Measurements from ENCODE around the gene CTTNBP2.

CTTNBP2 gene

DNA sequence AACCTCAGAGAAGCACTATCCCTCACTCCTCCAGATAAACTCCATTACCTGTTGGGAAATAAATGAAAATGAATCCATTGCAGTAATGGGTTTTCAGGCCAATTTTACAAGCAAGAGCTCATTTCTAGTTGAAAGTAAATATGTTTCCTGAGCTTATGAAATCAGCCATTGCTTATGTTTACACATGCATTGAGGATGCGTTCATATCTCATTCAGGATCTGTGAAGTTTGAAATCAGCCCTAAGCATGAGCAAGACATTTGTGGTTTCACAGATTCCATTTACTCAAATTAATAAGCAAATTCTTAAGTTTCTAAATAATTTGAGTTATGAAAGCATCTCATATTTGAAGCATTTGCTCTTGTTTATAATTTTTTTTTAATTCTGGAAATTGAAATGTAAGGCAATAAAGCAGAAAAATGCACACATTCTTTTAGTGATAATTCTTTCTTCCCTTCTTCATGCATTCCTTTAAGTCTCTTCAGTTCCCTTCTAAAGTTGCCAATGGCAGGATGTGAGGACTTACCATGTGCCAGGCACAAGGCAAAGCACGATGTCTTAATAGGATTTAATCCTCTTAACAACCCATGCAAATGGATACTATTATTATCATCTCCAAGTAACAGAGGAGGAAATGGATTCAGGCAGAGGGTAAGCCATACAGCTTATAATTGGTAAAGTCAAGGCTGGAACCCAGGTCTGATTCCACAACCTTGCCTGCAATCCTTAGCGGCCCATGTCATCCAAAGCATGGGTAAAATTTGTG, 35.0 kb upstream of the CTTNBP2 start:
- no peaks in the 10 kb centered on the region for H4K20me1 ChIP-seq (ENCODE audit: low read depth, low read length)
- no peaks in the 10 kb centered on the region for H3K9me2 ChIP-seq (replicated peaks; ENCODE audit: insufficient read depth, low read length)
- no peak overlapping the region for H3K27ac ChIP-seq (ENCODE audit: low read depth, low read length)
- no peaks in the 10 kb centered on the region for H3K9me3 ChIP-seq (ENCODE audit: insufficient read depth, low read length)
- H3K27me3 ChIP-seq (ENCODE audit: low read length): no peaks in the 10 kb centered on the region
- TF ChIP-seq EZH2phosphoT487 (conservative IDR thresholded peaks at IDR 0.05; ENCODE audit: low read length) (no peak), CTCF (IDR thresholded peaks at IDR 0.05; ENCODE audit: insufficient read depth, low read length, poor library complexity, severe bottlenecking) (no peak)
- H3K4me2 ChIP-seq (ENCODE audit: low read depth, low read length, poor library complexity, severe bottlenecking): no peak overlapping the region
- H3F3A ChIP-seq (ENCODE audit: insufficient read depth): no peaks in the 10 kb centered on the region
- no peaks in the 10 kb centered on the region for H3K36me3 ChIP-seq (ENCODE audit: low read length)
- H3K4me3 ChIP-seq (ENCODE audit: insufficient read depth, low read length, poor library complexity, severe bottlenecking): no peak overlapping the region
- no peak overlapping the region for H3K9ac ChIP-seq (ENCODE audit: low read length)
- H3K79me2 ChIP-seq (ENCODE audit: insufficient read depth, low read length): no peaks in the 10 kb centered on the region
- no peak overlapping the region for H2AFZ ChIP-seq (ENCODE audit: low read depth, low read length, severe bottlenecking)

DNA sequence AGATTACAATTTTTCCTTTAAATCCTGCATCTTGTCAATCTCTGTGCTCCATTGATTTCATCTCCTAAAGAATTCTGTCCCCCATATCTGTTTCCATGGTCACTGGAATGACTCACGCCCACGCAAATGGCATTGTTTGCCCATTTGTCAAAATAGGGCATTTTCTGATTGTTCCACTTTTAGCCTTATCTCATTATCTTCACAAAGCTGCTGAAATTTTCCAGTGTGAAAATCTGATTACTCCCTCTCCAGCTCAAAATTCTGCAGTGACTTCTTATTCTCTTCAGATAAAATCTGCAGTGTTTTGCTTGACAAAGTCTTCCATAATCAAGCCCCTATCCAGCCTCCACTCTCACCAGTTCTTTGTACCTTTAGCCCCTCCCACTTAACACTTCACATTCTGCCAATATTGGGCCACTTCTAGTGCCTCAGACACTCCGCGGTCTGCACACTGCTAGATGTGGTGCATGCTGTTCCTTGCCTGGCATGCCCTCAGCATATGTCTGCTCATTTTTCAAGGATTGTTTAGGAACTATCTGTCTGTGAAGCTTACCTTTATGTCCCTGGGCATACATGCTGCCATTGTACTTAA, 33.9 kb upstream of the CTTNBP2 start:
- H3K4me2 ChIP-seq (ENCODE audit: low read depth, low read length, poor library complexity, severe bottlenecking): no peak overlapping the region
- no peak overlapping the region for H2AFZ ChIP-seq (ENCODE audit: low read depth, low read length, severe bottlenecking)
- no peaks in the 10 kb centered on the region for H3K9me2 ChIP-seq (replicated peaks; ENCODE audit: insufficient read depth, low read length)
- H3K79me2 ChIP-seq (ENCODE audit: insufficient read depth, low read length): no peaks in the 10 kb centered on the region
- no peak for TF ChIP-seq CTCF (IDR thresholded peaks at IDR 0.05; ENCODE audit: insufficient read depth, low read length, poor library complexity, severe bottlenecking)
- no peak for TF ChIP-seq EZH2phosphoT487 (conservative IDR thresholded peaks at IDR 0.05; ENCODE audit: low read length)
- no peaks in the 10 kb centered on the region for H3K27me3 ChIP-seq (ENCODE audit: low read length)
- H3K27ac ChIP-seq (ENCODE audit: low read depth, low read length): no peak overlapping the region
- no peaks in the 10 kb centered on the region for H3F3A ChIP-seq (ENCODE audit: insufficient read depth)
- no peaks in the 10 kb centered on the region for H3K36me3 ChIP-seq (ENCODE audit: low read length)
- H3K9ac ChIP-seq (ENCODE audit: low read length): no peak overlapping the region
- no peak overlapping the region for H3K4me3 ChIP-seq (ENCODE audit: insufficient read depth, low read length, poor library complexity, severe bottlenecking)
- no peaks in the 10 kb centered on the region for H3K9me3 ChIP-seq (ENCODE audit: insufficient read depth, low read length)
- H4K20me1 ChIP-seq (ENCODE audit: low read depth, low read length): no peaks in the 10 kb centered on the region

- Histone ChIP-seq H3K9ac (ENCODE audit: low read length) (no peak overlapping the region), H3K4me3 (ENCODE audit: insufficient read depth, low read length, poor library complexity, severe bottlenecking) (no peak overlapping the region), H3K27me3 (ENCODE audit: low read length) (no peaks in the 10 kb centered on the region), H3K9me2 (replicated peaks; ENCODE audit: insufficient read depth, low read length) (no peaks in the 10 kb centered on the region), H2AFZ (ENCODE audit: low read depth, low read length, severe bottlenecking) (no peak overlapping the region), H3K79me2 (ENCODE audit: insufficient read depth, low read length) (no peaks in the 10 kb centered on the region), H3F3A (ENCODE audit: insufficient read depth) (no peaks in the 10 kb centered on the region), H3K27ac (ENCODE audit: low read depth, low read length) (no peak overlapping the region), H3K4me2 (ENCODE audit: low read depth, low read length, poor library complexity, severe bottlenecking) (no peak overlapping the region), H3K36me3 (ENCODE audit: low read length) (no peaks in the 10 kb centered on the region), H4K20me1 (ENCODE audit: low read depth, low read length) (no peaks in the 10 kb centered on the region), H3K9me3 (ENCODE audit: insufficient read depth, low read length) (no peaks in the 10 kb centered on the region)
- TF ChIP-seq EZH2phosphoT487 (conservative IDR thresholded peaks at IDR 0.05; ENCODE audit: low read length): no peak
- TF ChIP-seq CTCF (IDR thresholded peaks at IDR 0.05; ENCODE audit: insufficient read depth, low read length, poor library complexity, severe bottlenecking): no peak
These were observed 29.2 kb upstream of the CTTNBP2 start for GRCh38 chr7:117902314-117902889.
